ENCODE measurements around the gene ZFR2.

The ZFR2 gene

GRCh38 chr19:3783660-3784584, 84.9 kb downstream of the ZFR2 start:
- peak; percentile 51; the same call in 1 of the 2 replicates for TF ChIP-seq CTCF (IDR thresholded peaks at IDR 0.05; ENCODE audit: borderline replicate concordance, insufficient read depth, low read depth, low read length)

GRCh38 chr19:3782903-3783302, 85.9 kb downstream of the ZFR2 start:
- no peak for TF ChIP-seq CTCF (IDR thresholded peaks at IDR 0.05; ENCODE audit: borderline replicate concordance, insufficient read depth, low read depth, low read length)
- no peak overlapping the region for H3K4me3 ChIP-seq (ENCODE audit: low read depth, low read length)

More at GRCh38 chr19:3783660-3784584, 84.9 kb downstream of the ZFR2 start:
- no peak overlapping the region for H3K4me3 ChIP-seq (ENCODE audit: low read depth, low read length)

- no peak overlapping the region for H3K4me3 ChIP-seq (ENCODE audit: low read depth, low read length)
- TF ChIP-seq CTCF (IDR thresholded peaks at IDR 0.05; ENCODE audit: borderline replicate concordance, insufficient read depth, low read depth, low read length): no peak
These were observed 86.5 kb downstream of the ZFR2 start for GRCh38 chr19:3782330-3782729.

GRCh38 chr19:3781603-3782002, 87.2 kb downstream of the ZFR2 start:
- no peak overlapping the region for H3K4me3 ChIP-seq (ENCODE audit: low read depth, low read length)
- no peak for TF ChIP-seq CTCF (IDR thresholded peaks at IDR 0.05; ENCODE audit: borderline replicate concordance, insufficient read depth, low read depth, low read length)

GRCh38 chr19:3780786-3781304, 88.0 kb downstream of the ZFR2 start:
- no peak for TF ChIP-seq CTCF (IDR thresholded peaks at IDR 0.05; ENCODE audit: borderline replicate concordance, insufficient read depth, low read depth, low read length)
- no peak overlapping the region for H3K4me3 ChIP-seq (ENCODE audit: low read depth, low read length)

- H3K4me3 ChIP-seq (ENCODE audit: low read depth, low read length): no peak overlapping the region
- no peak for TF ChIP-seq CTCF (IDR thresholded peaks at IDR 0.05; ENCODE audit: borderline replicate concordance, insufficient read depth, low read depth, low read length)
These were observed 89.7 kb downstream of the ZFR2 start for GRCh38 chr19:3778899-3779723.
